Measurements from ENCODE around the gene IGFBP2. TPM values are rescaled to one million over a fixed set of nuclear protein-coding genes. Genes with fewer than 3 reads are reported as not detected.
A peak's percentile ranks its signal among the peaks of the same experiment; 100 is the strongest.

The IGFBP2 gene
- total and polyA plus RNA-seq, 2 experiments from 2014 or later: 177 to 364 TPM

GRCh38 chr2:216591480-216591879 lies 41.7 kb upstream of the IGFBP2 start:
- Histone ChIP-seq H3K4me3 (no peak overlapping the region), H3K27ac (ENCODE audit: low read depth) (no peak overlapping the region), H2AFZ (peak overlapping the region; percentile 32; the same call in 1 of the 2 replicates), H3K4me2 (no peak overlapping the region), H3K4me1 (ENCODE audit: insufficient read depth) (peaks cover 27% of the 10 kb centered on the region), H3F3A (replicated peaks; ENCODE audit: low read depth) (no peaks in the 10 kb centered on the region), H4K20me1 (replicated peaks; ENCODE audit: insufficient read depth) (no peaks in the 10 kb centered on the region), H3K27me3 (ENCODE audit: insufficient read depth) (no peaks in the 10 kb centered on the region), H3K36me3 (ENCODE audit: insufficient read depth) (no peaks in the 10 kb centered on the region), H3K79me2 (replicated peaks; ENCODE audit: insufficient read depth) (no peaks in the 10 kb centered on the region), H3K9me2 (ENCODE audit: insufficient read depth) (0 out of 2 replicates have a peak, but pooled peaks cover 7% of the 10 kb centered on the region)
- TF ChIP-seq EZH2 (IDR thresholded peaks at IDR 0.05; ENCODE audit: low read depth, unreplicated experiment) (no peak), ZNF114 (CRISPR knock-in tag; IDR thresholded peaks at IDR 0.05) (no peak), ZNF462 (CRISPR knock-in tag; IDR thresholded peaks at IDR 0.05) (no peak), CREB1 (CRISPR knock-in tag; IDR thresholded peaks at IDR 0.05; ENCODE audit: low read depth) (no peak), CTCF (conservative IDR thresholded peaks at IDR 0.05; ENCODE audit: low read depth in 2 of 2) (no peak), JUNB (IDR thresholded peaks at IDR 0.05; ENCODE audit: unreplicated experiment) (no peak), STAT1 (IDR thresholded peaks at IDR 0.05; ENCODE audit: unreplicated experiment) (no peak), POLR2AphosphoS5 (IDR thresholded peaks at IDR 0.05; ENCODE audit: low read depth) (no peak), EZH2phosphoT487 (IDR thresholded peaks at IDR 0.05; ENCODE audit: unreplicated experiment) (no peak), ZNF331 (CRISPR knock-in tag; IDR thresholded peaks at IDR 0.05; ENCODE audit: low read depth) (no peak)
- TF ChIP-seq, protein P1, sequence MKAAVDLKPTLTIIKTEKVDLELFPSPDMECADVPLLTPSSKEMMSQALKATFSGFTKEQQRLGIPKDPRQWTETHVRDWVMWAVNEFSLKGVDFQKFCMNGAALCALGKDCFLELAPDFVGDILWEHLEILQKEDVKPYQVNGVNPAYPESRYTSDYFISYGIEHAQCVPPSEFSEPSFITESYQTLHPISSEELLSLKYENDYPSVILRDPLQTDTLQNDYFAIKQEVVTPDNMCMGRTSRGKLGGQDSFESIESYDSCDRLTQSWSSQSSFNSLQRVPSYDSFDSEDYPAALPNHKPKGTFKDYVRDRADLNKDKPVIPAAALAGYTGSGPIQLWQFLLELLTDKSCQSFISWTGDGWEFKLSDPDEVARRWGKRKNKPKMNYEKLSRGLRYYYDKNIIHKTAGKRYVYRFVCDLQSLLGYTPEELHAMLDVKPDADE (IDR thresholded peaks at IDR 0.05): no peak
- Mint-ChIP-seq H3K27me3 (ENCODE audit: insufficient read depth, low read depth, poor library complexity) (peaks cover 6% of the 10 kb centered on the region), H3K4me1 (peaks cover 33% of the 10 kb centered on the region), H3K27ac (no peak overlapping the region), H3K9me3 (no peaks in the 10 kb centered on the region), H3K4me3 (no peak overlapping the region), H3K36me3 (ENCODE audit: low read depth) (no peaks in the 10 kb centered on the region)
- no peak for DNase-seq (ENCODE audit: low spot score)
- ATAC-seq: no peak
